ENCODE measurements around the gene ATXN2L. TPM values are rescaled to one million over a fixed set of nuclear protein-coding genes. Genes with fewer than 3 reads are reported as not detected.

The ATXN2L gene
- total and polyA plus RNA-seq, 4 donors = 23.1 to 40.7 (median 32.8) TPM

DNA sequence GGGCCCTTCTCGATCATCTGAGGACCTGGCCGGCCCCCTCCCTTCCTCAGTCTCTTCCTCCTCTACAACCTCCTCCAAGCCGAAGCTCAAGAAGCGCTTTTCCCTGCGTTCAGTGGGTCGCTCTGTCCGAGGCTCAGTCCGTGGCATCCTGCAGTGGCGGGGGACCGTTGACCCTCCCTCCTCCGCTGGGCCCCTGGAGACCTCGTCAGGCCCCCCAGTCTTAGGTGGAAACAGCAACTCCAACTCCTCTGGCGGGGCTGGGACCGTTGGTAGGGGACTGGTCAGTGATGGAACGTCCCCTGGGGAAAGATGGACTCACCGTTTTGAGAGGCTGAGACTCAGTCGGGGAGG lies 43.6 kb downstream of the ATXN2L start:
- Histone ChIP-seq H3K4me3 (ENCODE audit: low read depth in 1 of 3, low read length in 3 of 3) (no peak overlapping the region), H3K36me3 (ENCODE audit: control insufficient read depth in 4 of 4, insufficient read depth in 3 of 4, low read depth in 1 of 4, low read length in 3 of 4) (peaks cover 11 to 36% (median 23%) of the 10 kb centered on the region in 4 donors), H3K9ac (ENCODE audit: low read depth in 1 of 2, low read length in 2 of 2) (no peak overlapping the region), H3K4me1 (ENCODE audit: control insufficient read depth in 4 of 4, insufficient read depth in 4 of 4, low read length in 3 of 4) (peaks cover 0 to 20% (median 17%) of the 10 kb centered on the region in 4 donors), H3K9me3 (ENCODE audit: control insufficient read depth in 4 of 4, low read length in 3 of 4) (no peaks in the 10 kb centered on the region), H3K27ac (ENCODE audit: low read depth in 1 of 2, low read length in 2 of 2) (no peak overlapping the region), H3K27me3 (ENCODE audit: control insufficient read depth in 4 of 4, insufficient read depth in 4 of 4, low read length in 3 of 4) (no peaks in the 10 kb centered on the region)
- 88% methylated on average over 17 of the region's 17 CpGs for WGBS
- no peak for DNase-seq (ENCODE audit: low spot score)
- TF ChIP-seq, protein P1, sequence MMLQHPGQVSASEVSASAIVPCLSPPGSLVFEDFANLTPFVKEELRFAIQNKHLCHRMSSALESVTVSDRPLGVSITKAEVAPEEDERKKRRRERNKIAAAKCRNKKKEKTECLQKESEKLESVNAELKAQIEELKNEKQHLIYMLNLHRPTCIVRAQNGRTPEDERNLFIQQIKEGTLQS (IDR thresholded peaks at IDR 0.05) = no peak
- no peak for TF ChIP-seq EGR1 (IDR thresholded peaks at IDR 0.05; ENCODE audit: low read depth in 2 of 2)
- TF ChIP-seq, protein P2, sequence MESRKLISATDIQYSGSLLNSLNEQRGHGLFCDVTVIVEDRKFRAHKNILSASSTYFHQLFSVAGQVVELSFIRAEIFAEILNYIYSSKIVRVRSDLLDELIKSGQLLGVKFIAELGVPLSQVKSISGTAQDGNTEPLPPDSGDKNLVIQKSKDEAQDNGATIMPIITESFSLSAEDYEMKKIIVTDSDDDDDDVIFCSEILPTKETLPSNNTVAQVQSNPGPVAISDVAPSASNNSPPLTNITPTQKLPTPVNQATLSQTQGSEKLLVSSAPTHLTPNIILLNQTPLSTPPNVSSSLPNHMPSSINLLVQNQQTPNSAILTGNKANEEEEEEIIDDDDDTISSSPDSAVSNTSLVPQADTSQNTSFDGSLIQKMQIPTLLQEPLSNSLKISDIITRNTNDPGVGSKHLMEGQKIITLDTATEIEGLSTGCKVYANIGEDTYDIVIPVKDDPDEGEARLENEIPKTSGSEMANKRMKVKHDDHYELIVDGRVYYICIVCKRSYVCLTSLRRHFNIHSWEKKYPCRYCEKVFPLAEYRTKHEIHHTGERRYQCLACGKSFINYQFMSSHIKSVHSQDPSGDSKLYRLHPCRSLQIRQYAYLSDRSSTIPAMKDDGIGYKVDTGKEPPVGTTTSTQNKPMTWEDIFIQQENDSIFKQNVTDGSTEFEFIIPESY (IDR thresholded peaks at IDR 0.05) = no peak
- no peak for TF ChIP-seq RXRA (IDR thresholded peaks at IDR 0.05)
- TF ChIP-seq, protein P3, sequence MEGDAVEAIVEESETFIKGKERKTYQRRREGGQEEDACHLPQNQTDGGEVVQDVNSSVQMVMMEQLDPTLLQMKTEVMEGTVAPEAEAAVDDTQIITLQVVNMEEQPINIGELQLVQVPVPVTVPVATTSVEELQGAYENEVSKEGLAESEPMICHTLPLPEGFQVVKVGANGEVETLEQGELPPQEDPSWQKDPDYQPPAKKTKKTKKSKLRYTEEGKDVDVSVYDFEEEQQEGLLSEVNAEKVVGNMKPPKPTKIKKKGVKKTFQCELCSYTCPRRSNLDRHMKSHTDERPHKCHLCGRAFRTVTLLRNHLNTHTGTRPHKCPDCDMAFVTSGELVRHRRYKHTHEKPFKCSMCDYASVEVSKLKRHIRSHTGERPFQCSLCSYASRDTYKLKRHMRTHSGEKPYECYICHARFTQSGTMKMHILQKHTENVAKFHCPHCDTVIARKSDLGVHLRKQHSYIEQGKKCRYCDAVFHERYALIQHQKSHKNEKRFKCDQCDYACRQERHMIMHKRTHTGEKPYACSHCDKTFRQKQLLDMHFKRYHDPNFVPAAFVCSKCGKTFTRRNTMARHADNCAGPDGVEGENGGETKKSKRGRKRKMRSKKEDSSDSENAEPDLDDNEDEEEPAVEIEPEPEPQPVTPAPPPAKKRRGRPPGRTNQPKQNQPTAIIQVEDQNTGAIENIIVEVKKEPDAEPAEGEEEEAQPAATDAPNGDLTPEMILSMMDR (IDR thresholded peaks at IDR 0.05; ENCODE audit: low read depth, low read length, missing input control) = no peak
- TF ChIP-seq RAD21 (IDR thresholded peaks at IDR 0.05) = no peak
- TF ChIP-seq GABPA (IDR thresholded peaks at IDR 0.05 in 1 of 2, conservative IDR thresholded peaks at IDR 0.05 in 1 of 2) = no peak

DNA sequence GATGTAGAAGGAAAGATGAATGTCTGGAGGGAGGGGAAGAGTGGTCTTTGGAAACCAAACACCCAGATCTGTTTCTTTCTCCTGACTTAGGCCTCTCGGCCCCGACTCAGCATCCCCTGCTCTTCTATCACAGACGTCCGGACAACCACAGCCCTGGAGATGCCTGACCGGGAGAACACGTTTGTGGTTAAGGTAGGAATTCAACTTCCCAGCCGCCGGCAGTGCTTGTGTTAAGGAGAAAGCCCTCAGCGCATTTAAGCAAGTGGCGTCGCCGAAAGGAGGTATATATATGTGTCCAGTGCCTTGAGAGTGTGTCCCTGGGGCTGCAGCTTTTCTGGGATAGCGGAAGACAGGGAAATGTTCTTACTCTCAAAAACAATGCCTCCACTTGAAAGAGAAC lies 44.4 kb downstream of the ATXN2L start:
- no peak for DNase-seq (ENCODE audit: low spot score)
- TF ChIP-seq, protein P4, sequence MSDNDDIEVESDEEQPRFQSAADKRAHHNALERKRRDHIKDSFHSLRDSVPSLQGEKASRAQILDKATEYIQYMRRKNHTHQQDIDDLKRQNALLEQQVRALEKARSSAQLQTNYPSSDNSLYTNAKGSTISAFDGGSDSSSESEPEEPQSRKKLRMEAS (IDR thresholded peaks at IDR 0.05) = no peak
- no peak for TF ChIP-seq JUND (IDR thresholded peaks at IDR 0.05)
- no peak for TF ChIP-seq EGR1 (IDR thresholded peaks at IDR 0.05; ENCODE audit: low read depth in 2 of 2)
- TF ChIP-seq GABPA (IDR thresholded peaks at IDR 0.05 in 1 of 2, conservative IDR thresholded peaks at IDR 0.05 in 1 of 2) = no peak
- TF ChIP-seq, protein P5, sequence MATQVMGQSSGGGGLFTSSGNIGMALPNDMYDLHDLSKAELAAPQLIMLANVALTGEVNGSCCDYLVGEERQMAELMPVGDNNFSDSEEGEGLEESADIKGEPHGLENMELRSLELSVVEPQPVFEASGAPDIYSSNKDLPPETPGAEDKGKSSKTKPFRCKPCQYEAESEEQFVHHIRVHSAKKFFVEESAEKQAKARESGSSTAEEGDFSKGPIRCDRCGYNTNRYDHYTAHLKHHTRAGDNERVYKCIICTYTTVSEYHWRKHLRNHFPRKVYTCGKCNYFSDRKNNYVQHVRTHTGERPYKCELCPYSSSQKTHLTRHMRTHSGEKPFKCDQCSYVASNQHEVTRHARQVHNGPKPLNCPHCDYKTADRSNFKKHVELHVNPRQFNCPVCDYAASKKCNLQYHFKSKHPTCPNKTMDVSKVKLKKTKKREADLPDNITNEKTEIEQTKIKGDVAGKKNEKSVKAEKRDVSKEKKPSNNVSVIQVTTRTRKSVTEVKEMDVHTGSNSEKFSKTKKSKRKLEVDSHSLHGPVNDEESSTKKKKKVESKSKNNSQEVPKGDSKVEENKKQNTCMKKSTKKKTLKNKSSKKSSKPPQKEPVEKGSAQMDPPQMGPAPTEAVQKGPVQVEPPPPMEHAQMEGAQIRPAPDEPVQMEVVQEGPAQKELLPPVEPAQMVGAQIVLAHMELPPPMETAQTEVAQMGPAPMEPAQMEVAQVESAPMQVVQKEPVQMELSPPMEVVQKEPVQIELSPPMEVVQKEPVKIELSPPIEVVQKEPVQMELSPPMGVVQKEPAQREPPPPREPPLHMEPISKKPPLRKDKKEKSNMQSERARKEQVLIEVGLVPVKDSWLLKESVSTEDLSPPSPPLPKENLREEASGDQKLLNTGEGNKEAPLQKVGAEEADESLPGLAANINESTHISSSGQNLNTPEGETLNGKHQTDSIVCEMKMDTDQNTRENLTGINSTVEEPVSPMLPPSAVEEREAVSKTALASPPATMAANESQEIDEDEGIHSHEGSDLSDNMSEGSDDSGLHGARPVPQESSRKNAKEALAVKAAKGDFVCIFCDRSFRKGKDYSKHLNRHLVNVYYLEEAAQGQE (IDR thresholded peaks at IDR 0.05) = no peak
- no peak for TF ChIP-seq YY1 (IDR thresholded peaks at IDR 0.05)
- TF ChIP-seq RAD21 (IDR thresholded peaks at IDR 0.05) = no peak
- TF ChIP-seq HNF4A (conservative IDR thresholded peaks at IDR 0.05) = no peak
- TF ChIP-seq, protein P2 (IDR thresholded peaks at IDR 0.05) = no peak
- TF ChIP-seq SP1 (IDR thresholded peaks at IDR 0.05) = no peak
- TF ChIP-seq, protein P3 (IDR thresholded peaks at IDR 0.05; ENCODE audit: low read depth, low read length, missing input control) = no peak
- no peak for TF ChIP-seq RXRA (IDR thresholded peaks at IDR 0.05)
- no peak for TF ChIP-seq TAF1 (conservative IDR thresholded peaks at IDR 0.05)
- TF ChIP-seq FOXA2 (IDR thresholded peaks at IDR 0.05) = no peak
- TF ChIP-seq NR2F2 (IDR thresholded peaks at IDR 0.05) = no peak
- no peak for TF ChIP-seq HNF4G (IDR thresholded peaks at IDR 0.05)
- TF ChIP-seq, protein P1 (IDR thresholded peaks at IDR 0.05) = no peak
- TF ChIP-seq FOXA1 (IDR thresholded peaks at IDR 0.05) = no peak
- Histone ChIP-seq H3K9ac (ENCODE audit: low read depth in 1 of 2, low read length in 2 of 2) (no peak overlapping the region), H3K27ac (ENCODE audit: low read depth in 1 of 2, low read length in 2 of 2) (no peak overlapping the region), H3K9me3 (ENCODE audit: control insufficient read depth in 4 of 4, low read length in 3 of 4) (no peaks in the 10 kb centered on the region), H3K4me3 (ENCODE audit: low read depth in 1 of 3, low read length in 3 of 3) (no peak overlapping the region), H3K4me1 (ENCODE audit: control insufficient read depth in 4 of 4, insufficient read depth in 4 of 4, low read length in 3 of 4) (peaks cover 0 to 20% (median 17%) of the 10 kb centered on the region in 4 donors), H3K27me3 (ENCODE audit: control insufficient read depth in 4 of 4, insufficient read depth in 4 of 4, low read length in 3 of 4) (no peaks in the 10 kb centered on the region), H3K36me3 (ENCODE audit: control insufficient read depth in 4 of 4, insufficient read depth in 3 of 4, low read depth in 1 of 4, low read length in 3 of 4) (peaks cover 12 to 44% (median 25%) of the 10 kb centered on the region in 4 donors)
- 93% methylated on average over 13 of the region's 13 CpGs for WGBS

All from liver (tissue), 9 donors.